ENCODE measurements around the gene TRAP1.

DNA sequence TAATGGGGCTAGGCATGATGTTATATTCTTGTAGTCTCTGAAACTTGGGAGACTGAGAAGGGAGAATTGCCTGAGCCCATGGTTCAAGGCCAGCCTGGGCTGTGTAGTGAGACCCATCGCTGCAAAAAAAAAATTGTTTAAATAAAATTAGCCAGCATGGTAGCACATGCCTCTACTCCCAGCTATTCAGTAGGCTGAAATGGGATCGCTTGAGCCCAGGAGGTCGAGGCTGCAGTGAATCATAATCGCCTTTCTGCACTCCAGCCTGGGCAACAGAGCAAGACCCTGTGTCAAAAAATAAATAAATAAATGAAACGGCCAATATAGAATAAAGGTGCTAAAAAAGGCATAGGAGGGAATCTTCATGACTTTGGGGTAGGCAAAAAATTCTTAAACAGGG lies 92.0 kb downstream of the TRAP1 start:
- TF ChIP-seq, protein P1, sequence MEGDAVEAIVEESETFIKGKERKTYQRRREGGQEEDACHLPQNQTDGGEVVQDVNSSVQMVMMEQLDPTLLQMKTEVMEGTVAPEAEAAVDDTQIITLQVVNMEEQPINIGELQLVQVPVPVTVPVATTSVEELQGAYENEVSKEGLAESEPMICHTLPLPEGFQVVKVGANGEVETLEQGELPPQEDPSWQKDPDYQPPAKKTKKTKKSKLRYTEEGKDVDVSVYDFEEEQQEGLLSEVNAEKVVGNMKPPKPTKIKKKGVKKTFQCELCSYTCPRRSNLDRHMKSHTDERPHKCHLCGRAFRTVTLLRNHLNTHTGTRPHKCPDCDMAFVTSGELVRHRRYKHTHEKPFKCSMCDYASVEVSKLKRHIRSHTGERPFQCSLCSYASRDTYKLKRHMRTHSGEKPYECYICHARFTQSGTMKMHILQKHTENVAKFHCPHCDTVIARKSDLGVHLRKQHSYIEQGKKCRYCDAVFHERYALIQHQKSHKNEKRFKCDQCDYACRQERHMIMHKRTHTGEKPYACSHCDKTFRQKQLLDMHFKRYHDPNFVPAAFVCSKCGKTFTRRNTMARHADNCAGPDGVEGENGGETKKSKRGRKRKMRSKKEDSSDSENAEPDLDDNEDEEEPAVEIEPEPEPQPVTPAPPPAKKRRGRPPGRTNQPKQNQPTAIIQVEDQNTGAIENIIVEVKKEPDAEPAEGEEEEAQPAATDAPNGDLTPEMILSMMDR (IDR thresholded peaks at IDR 0.05): no peak
- no peak for TF ChIP-seq GATA3 (IDR thresholded peaks at IDR 0.05; ENCODE audit: borderline replicate concordance)
- TF ChIP-seq POLR2AphosphoS2 (conservative IDR thresholded peaks at IDR 0.05; ENCODE audit: low read length): no peak
- TF ChIP-seq, protein P2, sequence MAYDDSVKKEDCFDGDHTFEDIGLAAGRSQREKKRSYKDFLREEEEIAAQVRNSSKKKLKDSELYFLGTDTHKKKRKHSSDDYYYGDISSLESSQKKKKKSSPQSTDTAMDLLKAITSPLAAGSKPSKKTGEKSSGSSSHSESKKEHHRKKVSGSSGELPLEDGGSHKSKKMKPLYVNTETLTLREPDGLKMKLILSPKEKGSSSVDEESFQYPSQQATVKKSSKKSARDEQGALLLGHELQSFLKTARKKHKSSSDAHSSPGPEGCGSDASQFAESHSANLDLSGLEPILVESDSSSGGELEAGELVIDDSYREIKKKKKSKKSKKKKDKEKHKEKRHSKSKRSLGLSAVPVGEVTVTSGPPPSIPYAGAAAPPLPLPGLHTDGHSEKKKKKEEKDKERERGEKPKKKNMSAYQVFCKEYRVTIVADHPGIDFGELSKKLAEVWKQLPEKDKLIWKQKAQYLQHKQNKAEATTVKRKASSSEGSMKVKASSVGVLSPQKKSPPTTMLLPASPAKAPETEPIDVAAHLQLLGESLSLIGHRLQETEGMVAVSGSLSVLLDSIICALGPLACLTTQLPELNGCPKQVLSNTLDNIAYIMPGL (CRISPR knock-in tag; IDR thresholded peaks at IDR 0.05; ENCODE audit: borderline replicate concordance): no peak
- no peak for TF ChIP-seq CEBPB (IDR thresholded peaks at IDR 0.05)
- TF ChIP-seq MAZ (IDR thresholded peaks at IDR 0.05; ENCODE audit: borderline replicate concordance, low read depth, low read length): no peak
- TF ChIP-seq EP300 (IDR thresholded peaks at IDR 0.05): no peak
- TF ChIP-seq, protein P3, sequence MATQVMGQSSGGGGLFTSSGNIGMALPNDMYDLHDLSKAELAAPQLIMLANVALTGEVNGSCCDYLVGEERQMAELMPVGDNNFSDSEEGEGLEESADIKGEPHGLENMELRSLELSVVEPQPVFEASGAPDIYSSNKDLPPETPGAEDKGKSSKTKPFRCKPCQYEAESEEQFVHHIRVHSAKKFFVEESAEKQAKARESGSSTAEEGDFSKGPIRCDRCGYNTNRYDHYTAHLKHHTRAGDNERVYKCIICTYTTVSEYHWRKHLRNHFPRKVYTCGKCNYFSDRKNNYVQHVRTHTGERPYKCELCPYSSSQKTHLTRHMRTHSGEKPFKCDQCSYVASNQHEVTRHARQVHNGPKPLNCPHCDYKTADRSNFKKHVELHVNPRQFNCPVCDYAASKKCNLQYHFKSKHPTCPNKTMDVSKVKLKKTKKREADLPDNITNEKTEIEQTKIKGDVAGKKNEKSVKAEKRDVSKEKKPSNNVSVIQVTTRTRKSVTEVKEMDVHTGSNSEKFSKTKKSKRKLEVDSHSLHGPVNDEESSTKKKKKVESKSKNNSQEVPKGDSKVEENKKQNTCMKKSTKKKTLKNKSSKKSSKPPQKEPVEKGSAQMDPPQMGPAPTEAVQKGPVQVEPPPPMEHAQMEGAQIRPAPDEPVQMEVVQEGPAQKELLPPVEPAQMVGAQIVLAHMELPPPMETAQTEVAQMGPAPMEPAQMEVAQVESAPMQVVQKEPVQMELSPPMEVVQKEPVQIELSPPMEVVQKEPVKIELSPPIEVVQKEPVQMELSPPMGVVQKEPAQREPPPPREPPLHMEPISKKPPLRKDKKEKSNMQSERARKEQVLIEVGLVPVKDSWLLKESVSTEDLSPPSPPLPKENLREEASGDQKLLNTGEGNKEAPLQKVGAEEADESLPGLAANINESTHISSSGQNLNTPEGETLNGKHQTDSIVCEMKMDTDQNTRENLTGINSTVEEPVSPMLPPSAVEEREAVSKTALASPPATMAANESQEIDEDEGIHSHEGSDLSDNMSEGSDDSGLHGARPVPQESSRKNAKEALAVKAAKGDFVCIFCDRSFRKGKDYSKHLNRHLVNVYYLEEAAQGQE (IDR thresholded peaks at IDR 0.05): no peak
- TF ChIP-seq POLR2A (IDR thresholded peaks at IDR 0.05; ENCODE audit: low read length): no peak

Measured in A549 (cell line).